Activated CD4-positive, alpha-beta T cell treated with anti-CD3 and anti-CD28 coated beads, Interleukin-10, Interleukin-2, amounts not matched to agents 100 ng/mL and 50 ng/mL, durations not matched to agents 16 hours and 8 hours (primary cell): Measurements from ENCODE around the gene PEPD.

Experiments used
- DNase-seq: peaks from one replicate; pipeline ENCODE4 v3.0.0-alpha.2; 2020

Gene PEPD

DNA sequence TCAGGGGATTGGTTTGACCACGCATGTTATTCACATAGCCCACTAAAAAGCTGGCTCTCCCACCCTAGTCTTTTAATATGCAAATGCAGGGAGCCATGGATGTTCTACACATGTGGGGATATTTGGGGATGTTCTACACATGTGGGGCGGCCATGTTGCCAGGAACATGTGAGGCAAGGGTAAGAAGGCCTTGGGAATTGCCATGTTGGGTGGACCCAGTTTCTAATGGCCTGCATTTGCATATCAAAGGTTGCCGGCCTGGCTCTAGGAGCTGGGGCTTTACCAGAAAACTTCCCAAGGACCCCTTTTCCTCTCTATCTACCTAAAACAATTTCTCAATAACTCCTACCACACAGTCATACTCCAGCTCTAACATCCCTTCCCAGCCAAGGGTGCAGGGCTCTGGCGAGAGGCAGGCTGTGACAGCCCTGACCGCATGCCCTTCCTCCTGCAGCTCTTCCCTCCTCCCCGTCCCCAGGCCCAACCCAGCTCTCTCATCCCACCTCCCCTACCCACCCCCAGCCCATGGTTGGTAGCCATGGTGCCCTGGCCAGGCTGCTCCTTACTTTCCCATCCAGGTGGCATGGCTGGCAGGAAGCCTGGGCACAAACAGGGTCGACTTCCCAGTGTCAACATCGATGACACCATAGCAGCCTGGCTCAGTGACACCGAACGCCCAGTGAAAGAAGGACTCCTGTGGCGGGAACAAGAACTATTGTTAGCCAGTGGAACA, 11.0 kb downstream of the PEPD start:
- no peak for DNase-seq

- DNase-seq, result no peak
Measured at GRCh38 chr19:33509774-33510173, 11.8 kb downstream of the PEPD start.

- DNase-seq, result no peak
Measured at GRCh38 chr19:33508941-33509614, 12.5 kb downstream of the PEPD start.

DNA sequence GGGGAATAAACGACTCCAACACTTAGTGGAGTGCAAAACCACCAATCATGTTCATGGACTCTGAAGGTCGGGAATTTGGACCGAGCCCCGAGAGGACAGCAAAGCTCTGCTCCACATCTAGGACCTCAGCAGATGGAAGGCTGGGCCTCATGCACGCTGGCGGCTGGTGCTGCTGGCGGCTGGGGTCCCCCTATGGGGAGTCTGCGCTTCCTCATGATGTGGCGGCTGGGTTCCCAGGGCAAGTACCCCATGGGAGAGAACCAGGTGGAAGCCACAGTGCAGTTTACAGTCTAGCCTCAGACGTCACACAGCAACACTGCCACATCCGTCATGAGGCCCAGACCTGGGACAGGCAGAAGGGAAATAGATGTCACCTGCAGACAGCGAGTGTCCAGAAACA, 13.2 kb downstream of the PEPD start:
- no peak for DNase-seq

DNA sequence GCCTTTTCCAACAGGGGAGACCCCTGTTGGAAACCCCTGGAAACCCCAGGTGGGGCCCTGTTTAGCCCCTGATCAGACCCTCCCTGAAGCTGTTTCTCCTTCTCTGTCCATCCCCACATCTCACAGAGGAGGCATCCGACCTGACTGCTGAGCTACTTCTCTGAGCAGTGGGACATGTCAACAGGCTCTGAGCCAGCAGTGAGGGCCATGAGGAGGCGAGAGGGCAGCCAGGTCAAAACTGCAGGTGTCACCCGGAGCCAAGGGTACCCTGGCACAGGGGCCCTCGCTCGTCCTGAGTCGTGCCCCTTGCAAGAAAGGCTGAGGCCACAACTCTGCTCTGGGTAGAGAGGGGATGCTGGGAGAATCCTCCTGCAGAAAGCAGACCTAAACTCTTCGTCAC, 13.6 kb downstream of the PEPD start:
- no peak for DNase-seq

GRCh38 chr19:33507021-33507956, 14.3 kb downstream of the PEPD start:
- no peak for DNase-seq

GRCh38 chr19:33506498-33506897, 15.1 kb downstream of the PEPD start:
- no peak for DNase-seq

- DNase-seq, result no peak
Measured at GRCh38 chr19:33505823-33506222, 15.8 kb downstream of the PEPD start.

DNA sequence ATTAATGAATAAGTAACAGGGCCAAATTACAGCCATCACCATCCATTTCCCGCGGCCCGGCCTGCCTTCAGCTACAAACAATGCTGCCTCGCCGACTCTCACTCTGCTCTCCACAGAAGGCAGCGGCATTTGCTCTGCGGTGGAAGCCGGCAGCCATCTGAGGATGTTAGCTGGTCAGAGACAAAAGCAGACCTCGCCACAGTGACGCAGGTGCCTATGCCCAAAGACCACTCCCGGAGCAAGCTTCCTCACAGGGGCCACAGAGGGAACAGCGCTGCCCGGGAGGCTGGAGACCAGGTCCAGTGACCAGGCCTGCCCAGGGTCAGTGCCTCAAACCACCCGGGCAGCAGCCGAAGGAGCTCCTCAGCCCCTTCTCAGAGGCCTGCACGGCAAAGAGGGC, 16.4 kb downstream of the PEPD start:
- DNase-seq, result no peak

- no peak for DNase-seq
Measured at GRCh38 chr19:33504058-33504444, 17.5 kb downstream of the PEPD start.

DNA sequence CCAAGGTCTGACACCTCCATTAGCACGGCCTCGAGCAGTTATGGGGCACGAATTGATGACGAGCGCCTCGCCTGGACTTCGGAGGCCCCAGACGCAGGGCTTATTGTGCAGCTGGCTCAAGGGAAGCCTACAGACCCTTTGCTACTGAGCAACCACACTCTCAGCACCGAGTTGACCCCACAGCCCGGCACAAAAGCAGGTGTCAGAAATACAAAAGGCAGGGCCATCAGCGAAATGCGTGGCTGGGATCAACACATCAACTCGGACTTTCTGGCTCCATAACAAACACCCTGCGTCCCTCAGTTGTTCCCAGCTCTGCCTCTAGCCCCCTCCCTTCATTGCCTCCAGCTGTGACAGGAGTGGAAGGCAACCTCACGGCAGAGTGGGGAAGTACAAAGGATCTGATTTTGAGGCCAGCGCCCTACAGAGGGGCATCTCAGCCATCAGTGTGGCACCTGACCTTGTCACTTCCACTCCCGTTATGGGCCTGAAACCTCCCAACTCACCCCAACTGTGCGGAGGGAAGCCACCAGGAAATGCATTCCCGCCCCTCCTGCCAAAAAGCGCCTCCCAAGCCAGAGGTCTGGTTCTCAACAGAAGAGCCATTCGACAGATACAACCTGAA, 18.0 kb downstream of the PEPD start:
- no peak for DNase-seq

GRCh38 chr19:33503030-33503429, 18.6 kb downstream of the PEPD start:
- DNase-seq, result no peak

DNA sequence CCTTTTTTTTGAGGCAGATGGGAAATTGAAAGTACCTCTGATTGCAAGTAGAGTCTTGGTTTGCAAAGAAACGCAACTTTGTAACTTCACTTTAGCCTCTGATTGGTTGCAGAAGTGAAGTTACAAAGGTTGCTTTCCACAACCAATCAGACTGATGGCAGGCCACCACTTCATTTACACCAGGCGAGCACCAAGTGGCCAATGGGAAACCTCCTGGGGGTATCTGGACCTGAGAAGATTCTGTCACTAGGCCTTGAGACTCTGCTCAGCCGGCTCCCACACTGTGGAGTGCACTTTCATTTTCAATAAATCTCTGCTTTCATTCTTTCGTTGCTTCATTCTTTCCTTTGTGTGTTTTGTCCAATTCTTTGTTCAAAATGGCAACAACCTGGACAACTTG, 19.1 kb downstream of the PEPD start:
- DNase-seq, result no peak

DNA sequence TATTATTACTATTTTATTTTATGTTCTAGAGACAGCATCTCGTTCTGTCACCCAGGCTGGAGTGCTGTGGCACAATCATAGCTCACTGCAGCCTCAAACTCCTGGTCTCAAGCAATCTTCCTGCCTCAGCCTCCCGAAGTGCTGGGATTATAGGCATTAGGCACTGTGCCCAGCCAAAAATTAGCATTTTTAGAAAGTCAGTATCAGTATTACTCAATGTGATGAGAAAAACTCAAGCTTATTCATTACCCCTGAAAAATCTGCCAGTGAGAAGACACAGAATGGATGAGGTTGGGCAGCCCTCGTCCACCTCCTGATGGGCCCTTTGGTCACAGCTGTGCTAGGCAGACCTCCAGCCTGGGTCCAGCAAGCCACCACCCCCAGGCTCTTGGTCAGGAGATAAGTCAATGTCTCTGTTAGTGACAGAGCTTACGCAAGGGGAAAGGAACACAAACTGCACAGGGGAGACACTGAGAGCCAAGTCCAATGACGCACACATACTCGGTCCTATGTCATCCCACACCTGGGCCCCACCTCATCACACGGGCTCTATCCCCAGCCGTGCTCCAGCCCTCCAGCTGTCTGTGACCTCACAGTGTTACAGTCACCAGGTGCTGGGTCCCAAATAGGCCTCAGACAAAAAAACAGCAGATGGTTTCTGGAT, 19.8 kb downstream of the PEPD start:
- no peak for DNase-seq

DNA sequence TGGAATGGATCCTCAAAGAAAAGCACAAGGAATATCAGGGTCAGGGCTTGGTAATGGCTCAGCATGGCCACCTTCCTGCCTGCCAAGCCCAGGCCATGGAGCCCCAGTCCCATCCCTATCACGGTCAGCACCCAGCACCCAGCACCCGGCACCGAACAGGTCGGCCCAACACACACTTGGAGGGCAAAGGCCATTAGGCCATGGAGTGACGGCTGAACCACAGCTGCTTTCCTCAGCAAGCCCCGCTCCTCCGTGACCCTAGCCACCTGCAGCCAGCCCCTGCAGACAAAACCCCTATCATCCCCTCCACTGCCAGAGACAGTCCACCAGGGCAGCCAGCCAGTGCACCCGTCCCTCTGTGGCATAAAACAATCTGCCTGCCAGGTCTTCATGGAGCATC, 20.6 kb downstream of the PEPD start:
- DNase-seq, result no peak

DNA sequence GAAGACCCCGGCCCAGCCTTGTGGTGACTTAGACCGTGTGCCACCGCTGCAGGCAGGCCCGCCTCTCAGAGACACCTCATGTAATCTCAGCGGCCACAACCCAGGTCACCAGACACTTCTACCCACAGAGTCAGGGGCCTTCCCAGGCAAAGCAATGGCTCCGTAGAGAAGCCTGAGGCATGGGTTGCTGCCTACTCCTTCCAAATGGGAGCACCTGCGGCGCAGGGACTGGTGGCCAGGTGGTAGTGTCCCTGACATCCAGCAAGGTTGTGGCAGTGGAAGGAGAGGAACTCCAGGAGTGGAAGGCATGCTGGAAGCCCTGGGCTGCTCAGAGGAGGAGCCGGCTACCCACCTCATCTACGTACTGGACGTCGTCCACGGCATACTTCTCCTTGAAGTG, 21.0 kb downstream of the PEPD start:
- no peak for DNase-seq

DNA sequence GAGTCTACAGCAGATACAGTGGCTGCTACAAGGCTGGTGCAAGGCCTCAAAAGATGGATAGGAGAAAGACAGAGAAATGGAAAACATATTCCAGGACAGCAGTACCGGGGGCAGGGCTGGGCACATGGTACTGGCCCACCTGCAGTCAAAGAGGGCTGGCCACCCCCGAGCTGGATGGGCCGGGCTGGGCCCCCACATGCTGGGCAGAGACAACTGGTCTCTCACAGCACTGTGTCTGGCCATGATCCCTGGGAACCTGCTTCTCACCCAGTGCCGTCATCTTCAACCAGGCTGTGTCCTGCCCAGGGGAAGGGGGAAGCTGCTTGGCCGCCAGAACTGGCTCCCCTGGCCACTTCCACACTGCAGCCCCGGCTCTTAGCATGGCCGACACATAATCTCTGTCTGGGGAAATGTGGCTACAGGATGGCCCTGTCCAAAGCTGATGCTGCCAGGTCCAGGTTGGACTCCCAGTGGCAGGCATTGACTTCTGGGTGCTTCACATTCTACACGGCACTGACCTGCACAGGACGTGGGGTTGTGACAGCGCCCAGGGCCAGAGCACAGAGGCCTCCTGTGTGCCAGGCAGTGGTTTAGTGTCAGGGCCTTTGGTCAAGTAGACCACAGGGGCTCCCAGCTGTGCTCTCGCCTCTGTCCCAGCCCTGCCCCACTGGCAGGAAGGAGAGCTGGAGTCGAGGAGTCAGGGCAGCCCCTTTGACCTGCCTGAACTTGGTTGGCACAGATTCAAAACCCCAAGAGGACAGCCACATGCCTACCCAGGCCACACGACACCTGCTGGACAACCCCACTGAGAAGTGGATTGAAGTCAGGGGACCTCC, 21.7 kb downstream of the PEPD start:
- no peak for DNase-seq

DNA sequence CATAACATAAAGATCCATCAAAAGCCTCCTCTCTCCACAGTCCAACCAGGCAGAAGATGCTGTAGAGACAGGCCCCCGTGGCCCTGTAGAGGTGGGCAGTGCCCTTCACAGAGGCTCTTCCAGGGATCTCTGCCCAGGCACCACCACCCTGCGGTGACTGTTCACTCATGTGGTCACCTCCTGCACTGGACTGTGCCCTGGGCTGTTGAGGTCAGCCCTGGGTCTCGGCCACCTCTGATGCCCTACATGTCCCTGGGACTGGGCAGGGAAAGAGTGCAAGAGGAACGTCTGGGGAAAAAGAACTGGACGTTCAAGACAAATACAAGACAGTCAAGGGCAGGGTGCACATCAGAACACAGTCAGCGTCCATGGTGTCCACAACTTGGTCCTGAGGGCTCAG, 22.3 kb downstream of the PEPD start:
- no peak for DNase-seq

DNA sequence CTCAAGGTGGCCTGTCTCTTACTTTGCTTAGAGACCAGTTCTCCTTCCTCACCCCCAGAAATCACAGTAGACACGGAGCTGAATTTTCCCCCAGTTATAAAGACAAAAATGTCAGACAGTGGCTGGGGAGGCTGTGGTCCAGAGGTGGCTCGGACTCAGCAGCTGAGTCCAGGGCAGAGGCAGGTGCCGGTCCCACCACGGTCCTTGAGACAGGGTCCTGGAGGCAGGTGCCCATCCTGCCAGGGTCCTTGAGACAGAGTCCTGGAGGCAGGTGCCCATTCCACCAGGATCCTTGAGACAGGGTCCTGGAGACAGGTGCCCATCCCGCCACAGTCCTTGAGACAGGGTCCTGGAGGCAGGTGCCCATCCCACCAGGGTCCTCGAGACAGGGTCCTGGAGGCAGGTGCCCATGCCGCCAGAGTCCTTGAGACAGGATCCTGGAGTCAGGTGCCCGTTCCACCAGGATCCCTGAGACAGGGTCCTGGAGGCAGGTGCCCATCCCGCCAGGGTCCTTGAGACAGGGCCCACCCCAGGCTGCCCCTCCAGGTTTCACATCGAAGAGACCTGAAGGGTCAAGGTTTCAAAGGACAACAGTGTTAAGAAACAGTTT, 23.1 kb downstream of the PEPD start:
- no peak for DNase-seq

DNA sequence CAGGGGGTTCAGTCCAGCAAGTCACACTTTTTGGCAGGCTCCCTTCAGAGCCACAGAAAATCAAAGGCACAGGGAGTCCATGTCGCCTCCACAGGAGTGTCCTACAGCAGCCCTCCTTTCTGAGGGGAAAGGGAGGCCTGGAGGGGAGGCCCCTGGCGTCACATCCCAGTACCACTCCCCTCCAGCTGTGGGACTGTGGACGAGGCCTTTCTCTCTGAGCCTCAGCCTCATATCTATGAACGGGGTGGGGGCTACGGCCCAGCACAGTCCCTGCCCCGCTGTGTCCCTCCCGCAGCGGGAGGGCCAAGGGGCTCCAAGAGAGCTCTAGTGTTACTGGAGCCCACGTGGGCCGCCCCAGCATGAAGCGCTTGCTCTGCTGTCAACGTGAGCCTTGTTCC, 23.8 kb downstream of the PEPD start:
- DNase-seq, result no peak

GRCh38 chr19:33497131-33497777, 24.3 kb downstream of the PEPD start:
- DNase-seq, result no peak
